ES-I3 (cell line): ENCODE results near the gene GABRE.

Source experiments
- H3K36me3 ChIP-seq: 2 replicates; pipeline ENCODE4 v1.6.1; 2013; ENCODE audit warnings: mild to moderate bottlenecking, low read length, control low read depth, moderate library complexity; ENCODE audit not compliant: insufficient read depth
- H3K4me1 ChIP-seq: 2 replicates; pipeline ENCODE4 v1.6.1; 2013; ENCODE audit warnings: mild to moderate bottlenecking, control low read depth, low read length; ENCODE audit not compliant: insufficient read depth
- H3K9ac ChIP-seq: 2 replicates; pipeline ENCODE4 v1.6.1; 2013; ENCODE audit warnings: low read depth, mild to moderate bottlenecking, low read length, moderate library complexity
- H3K9me3 ChIP-seq: 2 replicates; pipeline ENCODE4 v1.6.1; 2013; ENCODE audit warnings: mild to moderate bottlenecking, low read length, moderate library complexity; ENCODE audit not compliant: control insufficient read depth, insufficient read depth

Gene GABRE

GRCh38 chrX:151974336-151975227, at the start of gene GABRE:
TSS of gene GABRE (minus strand) at chrX:151974676. CDS start at chrX:151974625, 51 bp downstream.
- H3K36me3 ChIP-seq, result no peaks in the 10 kb centered on the region; the same call in 1 of the 2 replicates
- H3K4me1 ChIP-seq, result peaks cover 5% of the 10 kb centered on the region
- peak within 1 kb of the TSS; percentile 44 for H3K9ac ChIP-seq
- no peaks in the 10 kb centered on the region for H3K9me3 ChIP-seq

DNA sequence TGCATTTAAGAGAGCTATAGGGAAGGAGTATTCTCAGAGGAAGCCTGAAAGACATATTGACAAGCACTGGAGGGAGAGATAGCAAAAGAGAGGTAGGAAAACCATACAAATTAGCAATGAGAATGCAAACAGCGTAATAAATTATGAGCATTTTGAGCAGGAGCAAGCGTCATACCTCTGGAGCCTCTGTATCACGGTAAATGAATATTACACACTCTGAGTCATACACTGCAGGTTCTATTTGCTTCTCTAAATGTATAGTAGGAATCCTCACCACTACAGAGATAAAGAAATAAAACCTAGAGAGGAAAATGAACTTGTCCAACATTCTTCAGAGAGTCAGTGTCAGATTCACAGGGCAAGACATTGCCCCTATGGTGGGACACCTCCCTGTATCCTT, 46.4 kb upstream of the GABRE start:
- Histone ChIP-seq H3K9me3 (no peaks in the 10 kb centered on the region), H3K36me3 (no peaks in the 10 kb centered on the region), H3K9ac (no peak overlapping the region), H3K4me1 (no peaks in the 10 kb centered on the region)

GRCh38 chrX:151999813-152000212, 25.3 kb upstream of the GABRE start:
- Histone ChIP-seq H3K36me3 (no peaks in the 10 kb centered on the region), H3K9ac (no peak overlapping the region), H3K4me1 (no peaks in the 10 kb centered on the region), H3K9me3 (no peaks in the 10 kb centered on the region)

- no peak overlapping the region for H3K9ac ChIP-seq
- H3K36me3 ChIP-seq, result no peaks in the 10 kb centered on the region
- no peaks in the 10 kb centered on the region for H3K9me3 ChIP-seq
- no peaks in the 10 kb centered on the region for H3K4me1 ChIP-seq
These were observed 23.1 kb upstream of the GABRE start for GRCh38 chrX:151997539-151997938.

DNA sequence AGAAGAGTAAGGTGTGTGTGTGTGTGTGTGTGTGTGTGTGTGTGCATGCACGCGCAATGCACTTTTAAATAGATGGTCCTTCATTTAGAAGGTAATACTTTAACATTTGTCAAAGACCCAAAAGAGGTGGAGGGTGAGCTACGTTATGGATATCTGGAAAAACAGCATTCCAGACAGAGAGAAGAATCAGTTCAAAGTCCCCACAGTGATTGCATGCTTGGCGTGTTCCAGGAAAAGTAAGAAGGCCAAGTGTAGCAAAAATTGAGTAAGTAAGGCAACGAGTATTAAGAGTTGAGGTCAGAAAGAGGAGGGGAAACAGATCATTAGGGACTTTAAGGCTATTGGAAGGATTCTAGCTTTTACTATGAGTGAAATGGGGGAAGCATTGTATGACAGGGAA, 21.9 kb upstream of the GABRE start:
- Histone ChIP-seq H3K9me3 (no peaks in the 10 kb centered on the region), H3K4me1 (no peaks in the 10 kb centered on the region), H3K9ac (no peak overlapping the region), H3K36me3 (no peaks in the 10 kb centered on the region)

GRCh38 chrX:151994476-151994875, 20.0 kb upstream of the GABRE start:
- H3K36me3 ChIP-seq, result no peaks in the 10 kb centered on the region
- no peak overlapping the region for H3K9ac ChIP-seq
- H3K4me1 ChIP-seq, result no peaks in the 10 kb centered on the region
- H3K9me3 ChIP-seq, result no peaks in the 10 kb centered on the region

- no peak overlapping the region for H3K9ac ChIP-seq
These were observed 14.3 kb upstream of the GABRE start for GRCh38 chrX:151988706-151989299.

GRCh38 chrX:151987108-151987507, 12.6 kb upstream of the GABRE start:
- Histone ChIP-seq H3K9ac (no peak overlapping the region), H3K9me3 (no peaks in the 10 kb centered on the region), H3K36me3 (no peaks in the 10 kb centered on the region), H3K4me1 (0 out of 2 replicates have a peak, but pooled peaks cover 8% of the 10 kb centered on the region)

More at GRCh38 chrX:151988706-151989299, 14.3 kb upstream of the GABRE start:
- no peaks in the 10 kb centered on the region for H3K9me3 ChIP-seq
- H3K36me3 ChIP-seq, result no peaks in the 10 kb centered on the region
- H3K4me1 ChIP-seq, result 0 out of 2 replicates have a peak, but pooled peaks cover 8% of the 10 kb centered on the region

GRCh38 chrX:151985955-151986354, 11.5 kb upstream of the GABRE start:
- H3K9me3 ChIP-seq, result no peaks in the 10 kb centered on the region
- H3K4me1 ChIP-seq, result 0 out of 2 replicates have a peak, but pooled peaks cover 8% of the 10 kb centered on the region
- H3K9ac ChIP-seq, result no peak overlapping the region
- H3K36me3 ChIP-seq, result no peaks in the 10 kb centered on the region

- H3K9ac ChIP-seq, result no peak overlapping the region
These were observed 11.1 kb upstream of the GABRE start for GRCh38 chrX:151985531-151985930.

GRCh38 chrX:151984902-151985301, 10.4 kb upstream of the GABRE start:
- Histone ChIP-seq H3K9ac (no peak overlapping the region), H3K36me3 (no peaks in the 10 kb centered on the region), H3K9me3 (no peaks in the 10 kb centered on the region), H3K4me1 (0 out of 2 replicates have a peak, but pooled peaks cover 8% of the 10 kb centered on the region)

More at GRCh38 chrX:151985531-151985930, 11.1 kb upstream of the GABRE start:
- H3K9me3 ChIP-seq, result no peaks in the 10 kb centered on the region
- H3K36me3 ChIP-seq, result no peaks in the 10 kb centered on the region
- H3K4me1 ChIP-seq, result 0 out of 2 replicates have a peak, but pooled peaks cover 8% of the 10 kb centered on the region

- Histone ChIP-seq H3K36me3 (no peaks in the 10 kb centered on the region), H3K9me3 (no peaks in the 10 kb centered on the region), H3K4me1 (0 out of 2 replicates have a peak, but pooled peaks cover 8% of the 10 kb centered on the region), H3K9ac (no peak overlapping the region)
These were observed 9.9 kb upstream of the GABRE start for GRCh38 chrX:151984328-151984727.

- Histone ChIP-seq H3K4me1 (0 out of 2 replicates have a peak, but pooled peaks cover 8% of the 10 kb centered on the region), H3K9me3 (no peaks in the 10 kb centered on the region), H3K9ac (no peak overlapping the region), H3K36me3 (no peaks in the 10 kb centered on the region)
These were observed 8.7 kb upstream of the GABRE start for GRCh38 chrX:151983186-151983585.

DNA sequence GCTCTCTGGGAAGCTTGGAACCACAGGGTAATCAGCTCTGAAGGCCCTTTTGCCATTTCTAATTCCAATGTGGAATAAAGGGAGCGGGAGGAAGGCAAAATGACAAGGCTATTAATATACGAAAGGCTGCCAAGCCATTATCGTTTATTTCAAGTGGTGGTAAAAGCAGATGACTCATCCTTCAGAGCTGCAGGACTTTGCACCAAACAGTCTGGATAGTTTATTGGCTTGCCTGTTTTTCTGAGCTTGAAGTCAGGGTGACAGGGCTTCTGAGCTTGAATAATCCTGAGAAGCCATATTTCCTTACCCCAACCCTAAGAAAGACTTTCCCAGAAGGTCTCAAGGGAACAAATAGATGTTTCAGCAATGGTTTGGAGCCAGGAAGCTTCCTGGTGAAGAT, 7.7 kb upstream of the GABRE start:
- H3K9me3 ChIP-seq, result no peaks in the 10 kb centered on the region
- no peak overlapping the region for H3K9ac ChIP-seq
- H3K36me3 ChIP-seq, result no peaks in the 10 kb centered on the region
- H3K4me1 ChIP-seq, result 0 out of 2 replicates have a peak, but pooled peaks cover 8% of the 10 kb centered on the region
